Activated CD8-positive, alpha-beta memory T cell treated with anti-CD3 and anti-CD28 coated beads, Interleukin-2, amount 50 U/mL, for 1 hour (primary cell): ENCODE measurements around the gene NR2C1.

ENCODE experiments used
- DNase-seq: peaks from one replicate; pipeline ENCODE4 v3.0.0-alpha.2; 2020; ENCODE audit errors: extremely low read depth

Gene NR2C1

GRCh38 chr12:95083938-95084337 is 10.5 kb upstream of the NR2C1 start:
- no peak for DNase-seq

GRCh38 chr12:95083471-95083870 is 10.1 kb upstream of the NR2C1 start:
- DNase-seq = no peak

- no peak for DNase-seq
Measured at GRCh38 chr12:95077341-95077740, 3.9 kb upstream of the NR2C1 start.

- no peak for DNase-seq
Measured at GRCh38 chr12:95074766-95075165, 1.3 kb upstream of the NR2C1 start.

- no peak for DNase-seq
Measured at GRCh38 chr12:95073698-95074520, 491 bp upstream of the NR2C1 start.

GRCh38 chr12:95070378-95070777 is 3.0 kb downstream of the NR2C1 start:
- DNase-seq = no peak

- no peak for DNase-seq
Measured at GRCh38 chr12:95066091-95066855, 7.1 kb downstream of the NR2C1 start.

- DNase-seq = no peak
Measured at GRCh38 chr12:95060951-95061350, 12.5 kb downstream of the NR2C1 start.

- DNase-seq = no peak
Measured at GRCh38 chr12:95059984-95060383, 13.4 kb downstream of the NR2C1 start.

GRCh38 chr12:95057424-95057823 is 16.0 kb downstream of the NR2C1 start:
- DNase-seq = no peak

GRCh38 chr12:95055057-95055456 is 18.4 kb downstream of the NR2C1 start:
- DNase-seq = no peak

- no peak for DNase-seq
Measured at GRCh38 chr12:95054206-95054605, 19.2 kb downstream of the NR2C1 start.

GRCh38 chr12:95051241-95051640 is 22.2 kb downstream of the NR2C1 start:
- no peak for DNase-seq

GRCh38 chr12:95037906-95038305 is 35.5 kb downstream of the NR2C1 start:
- DNase-seq = no peak

- DNase-seq = no peak
Measured at GRCh38 chr12:95034750-95035149, 38.7 kb downstream of the NR2C1 start.

GRCh38 chr12:95022477-95022876 is 50.9 kb downstream of the NR2C1 start:
- DNase-seq = no peak

GRCh38 chr12:95017482-95017881 is 55.9 kb downstream of the NR2C1 start:
- DNase-seq = no peak

GRCh38 chr12:95016120-95016519 is 57.3 kb downstream of the NR2C1 start:
- DNase-seq = no peak

- no peak for DNase-seq
Measured at GRCh38 chr12:95014554-95014953, 58.9 kb downstream of the NR2C1 start.

GRCh38 chr12:95006206-95006605 is 67.2 kb downstream of the NR2C1 start:
- DNase-seq = no peak

GRCh38 chr12:95004610-95005009 is 68.8 kb downstream of the NR2C1 start:
- no peak for DNase-seq

GRCh38 chr12:95003921-95004272 is 69.5 kb downstream of the NR2C1 start:
- no peak for DNase-seq

GRCh38 chr12:95003213-95003920 is 70.1 kb downstream of the NR2C1 start, which contains the start of gene NDUFA12:
TSS of gene NDUFA12 (minus strand) at chr12:95003697. CDS start at chr12:95003680, 17 bp downstream.
- DNase-seq = peak; percentile 82
